CD4-positive, alpha-beta T cell treated with Interleukin-15 for 1 hour (primary cell): Measurements from ENCODE around the gene CRLF1.
A peak's percentile ranks its signal among the peaks of the same experiment; 100 is the strongest.
"Not testable (repeated sequence)": the region's sequence is repeated elsewhere in the genome, so short reads cannot be mapped to it uniquely, and the experiment has no call there.

Experiments used
- DNase-seq: peaks from one replicate; pipeline ENCODE4 v3.0.0-alpha.2; 2020

The CRLF1 gene

GRCh38 chr19:18608102-18608804 is 1.7 kb upstream of the CRLF1 start:
- no peak for DNase-seq

GRCh38 chr19:18607226-18608101 is 865 bp upstream of the CRLF1 start:
- DNase-seq: no peak

- DNase-seq: no peak
Measured at GRCh38 chr19:18605546-18606280, 886 bp downstream of the CRLF1 start.

- DNase-seq: no peak
Measured at GRCh38 chr19:18605196-18605545, 1.4 kb downstream of the CRLF1 start.

- no peak for DNase-seq
Measured at GRCh38 chr19:18604820-18605159, 1.8 kb downstream of the CRLF1 start.

- no peak for DNase-seq
Measured at GRCh38 chr19:18603958-18604819, 2.4 kb downstream of the CRLF1 start.

GRCh38 chr19:18603255-18603957 is 3.2 kb downstream of the CRLF1 start:
- DNase-seq: no peak

GRCh38 chr19:18601875-18602274 is 4.7 kb downstream of the CRLF1 start:
- no peak for DNase-seq

- DNase-seq: not testable (repeated sequence)
Measured at GRCh38 chr19:18600692-18601397, 5.8 kb downstream of the CRLF1 start.

- DNase-seq: no peak
Measured at GRCh38 chr19:18599485-18599884, 7.1 kb downstream of the CRLF1 start.

GRCh38 chr19:18597809-18598660 is 8.6 kb downstream of the CRLF1 start:
- DNase-seq: no peak

GRCh38 chr19:18596752-18597157 is 9.8 kb downstream of the CRLF1 start:
- DNase-seq: peak; percentile 47

GRCh38 chr19:18595475-18595874 is 11.1 kb downstream of the CRLF1 start:
- DNase-seq: no peak

- no peak for DNase-seq
Measured at GRCh38 chr19:18594824-18595373, 11.7 kb downstream of the CRLF1 start.

- DNase-seq: peak; percentile 74
Measured at GRCh38 chr19:18594096-18594823, 12.3 kb downstream of the CRLF1 start.

- DNase-seq: no peak
Measured at GRCh38 chr19:18593367-18594095, 13.1 kb downstream of the CRLF1 start.

GRCh38 chr19:18592732-18593131 is 13.9 kb downstream of the CRLF1 start:
- DNase-seq: not testable (repeated sequence)

- no peak for DNase-seq
Measured at GRCh38 chr19:18591735-18592385, 14.7 kb downstream of the CRLF1 start.
